ENCODE results near the gene APLP2. TPM values are rescaled to one million over a fixed set of nuclear protein-coding genes. Genes with fewer than 3 reads are reported as not detected.
A peak's percentile ranks its signal among the peaks of the same experiment; 100 is the strongest.

The APLP2 gene
- total and polyA plus RNA-seq, 9 of the 15 experiments (the other 6 are each of a cell fraction or from before 2014, with no cell fraction given): 17.4 to 164 (median 118) TPM

- FAIRE-seq: no peak
- in situ Hi-C loops (cut with MboI) (no loop called here), intact Hi-C loops (cut with micrococcal nuclease) (no loop called here)
- Histone ChIP-seq H3K9ac (ENCODE audit: insufficient read depth in 1 of 2, low read depth in 2 of 2, low read length in 2 of 2) (no peak overlapping the region), H2AFZ (ENCODE audit: low read depth, low read length) (no peak overlapping the region), H3K9me1 (ENCODE audit: control insufficient read depth, insufficient read depth, low read length) (no peaks in the 10 kb centered on the region), H3K4me2 (ENCODE audit: insufficient read depth, low read length) (no peak overlapping the region), H3K4me3 (no peak overlapping the region), H4K20me1 (replicated peaks; ENCODE audit: control insufficient read depth, insufficient read depth, low read length) (no peaks in the 10 kb centered on the region), H3K9me3 (replicated peaks; ENCODE audit: control insufficient read depth, insufficient read depth, low read depth, low read length) (no peaks in the 10 kb centered on the region), H3K79me2 (ENCODE audit: control insufficient read depth, insufficient read depth, low read length) (no peaks in the 10 kb centered on the region), H3K36me3 (ENCODE audit: control insufficient read depth, insufficient read depth, low read length) (no peaks in the 10 kb centered on the region), H3K27me3 (ENCODE audit: control insufficient read depth in 2 of 2, insufficient read depth in 2 of 2, low read length in 2 of 2) (peaks cover 18 to 27% of the 10 kb centered on the region in 2 experiments), H3K4me1 (replicated peaks in 1 of 2; ENCODE audit: control insufficient read depth in 2 of 2, insufficient read depth in 2 of 2, low read length in 2 of 2) (peaks cover 0 to 3% of the 10 kb centered on the region in 2 experiments; a peak in 1 of 5 replicates), H3K27ac (ENCODE audit: extremely low read depth, low read depth, low read length) (no peak overlapping the region)
- no peak for ATAC-seq
- DNase-seq (ENCODE audit: extremely low read depth in 1 of 4, low spot score in 3 of 4): no peak
- CTCF ChIA-PET (ENCODE audit: low intra/inter-chr PET ratio): no interaction called here
- no TSS peak for BruUV-seq (replicated peaks)
- WGBS (ENCODE audit: insufficient coverage, low coverage, missing lambda C conversion rate): 45% methylated on average over 1 of the region's 1 CpG
- POLR2A ChIA-PET: interaction anchor here (1.9 to 3.2 kb wide), 3 partner anchors 10 to 58 kb away, joined by 4 to 14 read pairs (median 9); partner anchors contain the start of gene PRDM10
- TF ChIP-seq XRCC5 (IDR thresholded peaks at IDR 0.05; ENCODE audit: low read depth, low read length) (no peak), KDM4B (IDR thresholded peaks at IDR 0.05; ENCODE audit: borderline replicate concordance in 2 of 2, low read depth in 1 of 2) (no peak), MLLT1 (IDR thresholded peaks at IDR 0.05) (0 out of 4 replicates have a peak, but pooled peaks of 1 of the 2 experiments have one; percentile 23), CUX1 (CRISPR knock-in tag; IDR thresholded peaks at IDR 0.05) (no peak), KHSRP (IDR thresholded peaks at IDR 0.05) (no peak), PHF20 (IDR thresholded peaks at IDR 0.05; ENCODE audit: partially characterized antibody) (no peak), PCBP2 (IDR thresholded peaks at IDR 0.05; ENCODE audit: low read depth, low read length, poor library complexity, severe bottlenecking) (no peak), BDP1 (IDR thresholded peaks at IDR 0.05; ENCODE audit: insufficient read depth, insufficient read length) (no peak), ZNF512 (tag; IDR thresholded peaks at IDR 0.05) (peak; percentile 71), ZNF639 (CRISPR knock-in tag; conservative IDR thresholded peaks at IDR 0.05 in 1 of 2, IDR thresholded peaks at IDR 0.05 in 1 of 2) (no peak), CBX8 (IDR thresholded peaks at IDR 0.05; ENCODE audit: borderline replicate concordance, extremely low read depth, low read depth, low read length, poor library complexity, severe bottlenecking) (no peak)
Measured at GRCh38 chr11:130061017-130061416, 8.7 kb upstream of the APLP2 start.
